Measurements from ENCODE around the gene ANKS1A.

GRCh38 chr6:35086282-35086632 lies 197.2 kb downstream of the ANKS1A start:
- TF ChIP-seq EZH2 (IDR thresholded peaks at IDR 0.05; ENCODE audit: insufficient read depth, poor library complexity, severe bottlenecking), result no peak
- TF ChIP-seq EZH2phosphoT487 (IDR thresholded peaks at IDR 0.05; ENCODE audit: insufficient read depth, low read depth), result no peak
